ENCODE results near the gene DESI2.
"Not testable (repeated sequence)": the region's sequence is repeated elsewhere in the genome, so short reads cannot be mapped to it uniquely, and the experiment has no call there.

Gene DESI2

GRCh38 chr1:244653439-244654107 is 647 bp downstream of the DESI2 start:
- peak; percentile 43 for DNase-seq
- in situ Hi-C loops (cut with MboI; ENCODE audit: low pct_unique_long_range_greater_than_20kb, low sequenced_read_pairs), result no loop called here

- peak; percentile 23 for DNase-seq
- in situ Hi-C loops (cut with MboI; ENCODE audit: low pct_unique_long_range_greater_than_20kb, low sequenced_read_pairs), result no loop called here
Observed at GRCh38 chr1:244654108-244655038, 1.4 kb downstream of the DESI2 start.

GRCh38 chr1:244655186-244655585 is 2.3 kb downstream of the DESI2 start:
- DNase-seq, result no peak
- in situ Hi-C loops (cut with MboI; ENCODE audit: low pct_unique_long_range_greater_than_20kb, low sequenced_read_pairs), result no loop called here

GRCh38 chr1:244657421-244657820 is 4.5 kb downstream of the DESI2 start:
- in situ Hi-C loops (cut with MboI; ENCODE audit: low pct_unique_long_range_greater_than_20kb, low sequenced_read_pairs), result no loop called here
- no peak for DNase-seq

- no peak for DNase-seq
- in situ Hi-C loops (cut with MboI; ENCODE audit: low pct_unique_long_range_greater_than_20kb, low sequenced_read_pairs), result no loop called here
Observed at GRCh38 chr1:244659694-244660093, 6.8 kb downstream of the DESI2 start.

- in situ Hi-C loops (cut with MboI; ENCODE audit: low pct_unique_long_range_greater_than_20kb, low sequenced_read_pairs), result no loop called here
- no peak for DNase-seq
Observed at GRCh38 chr1:244660595-244660994, 7.7 kb downstream of the DESI2 start.

- in situ Hi-C loops (cut with MboI; ENCODE audit: low pct_unique_long_range_greater_than_20kb, low sequenced_read_pairs); DNase-seq: not testable (repeated sequence)
Observed at GRCh38 chr1:244661569-244662312, 8.8 kb downstream of the DESI2 start.

GRCh38 chr1:244662599-244662998 is 9.7 kb downstream of the DESI2 start:
- in situ Hi-C loops (cut with MboI; ENCODE audit: low pct_unique_long_range_greater_than_20kb, low sequenced_read_pairs), result no loop called here
- DNase-seq, result no peak

- in situ Hi-C loops (cut with MboI; ENCODE audit: low pct_unique_long_range_greater_than_20kb, low sequenced_read_pairs), result no loop called here
- DNase-seq, result no peak
Observed at GRCh38 chr1:244664353-244664752, 11.4 kb downstream of the DESI2 start.

GRCh38 chr1:244665771-244666217 is 12.9 kb downstream of the DESI2 start:
- peak; percentile 92 for DNase-seq

GRCh38 chr1:244666672-244667418 is 13.9 kb downstream of the DESI2 start:
- DNase-seq, result peak; percentile 26
- in situ Hi-C loops (cut with MboI; ENCODE audit: low pct_unique_long_range_greater_than_20kb, low sequenced_read_pairs), result not testable (repeated sequence)

More at GRCh38 chr1:244665771-244666217, 12.9 kb downstream of the DESI2 start:
- in situ Hi-C loops (cut with MboI; ENCODE audit: low pct_unique_long_range_greater_than_20kb, low sequenced_read_pairs), result no loop called here

- in situ Hi-C loops (cut with MboI; ENCODE audit: low pct_unique_long_range_greater_than_20kb, low sequenced_read_pairs), result no loop called here
- DNase-seq, result no peak
Observed at GRCh38 chr1:244667797-244668196, 14.9 kb downstream of the DESI2 start.

GRCh38 chr1:244672946-244673682 is 20.2 kb downstream of the DESI2 start:
- in situ Hi-C loops (cut with MboI; ENCODE audit: low pct_unique_long_range_greater_than_20kb, low sequenced_read_pairs), result no loop called here
- DNase-seq, result no peak

GRCh38 chr1:244674446-244674845 is 21.5 kb downstream of the DESI2 start:
- in situ Hi-C loops (cut with MboI; ENCODE audit: low pct_unique_long_range_greater_than_20kb, low sequenced_read_pairs), result no loop called here
- no peak for DNase-seq

- DNase-seq, result no peak
- in situ Hi-C loops (cut with MboI; ENCODE audit: low pct_unique_long_range_greater_than_20kb, low sequenced_read_pairs), result no loop called here
Observed at GRCh38 chr1:244675167-244675566, 22.2 kb downstream of the DESI2 start.

- no peak for DNase-seq
- in situ Hi-C loops (cut with MboI; ENCODE audit: low pct_unique_long_range_greater_than_20kb, low sequenced_read_pairs), result no loop called here
Observed at GRCh38 chr1:244678697-244679096, 25.8 kb downstream of the DESI2 start.

GRCh38 chr1:244680667-244681066 is 27.7 kb downstream of the DESI2 start:
- no peak for DNase-seq
- in situ Hi-C loops (cut with MboI; ENCODE audit: low pct_unique_long_range_greater_than_20kb, low sequenced_read_pairs), result no loop called here

- DNase-seq; in situ Hi-C loops (cut with MboI; ENCODE audit: low pct_unique_long_range_greater_than_20kb, low sequenced_read_pairs): not testable (repeated sequence)
Observed at GRCh38 chr1:244682087-244682486, 29.2 kb downstream of the DESI2 start.
